Stomach (tissue), 19 donors: ENCODE measurements around the gene PTGS1. TPM values are rescaled to one million over a fixed set of nuclear protein-coding genes. Genes with fewer than 3 reads are reported as not detected.
"Not testable (repeated sequence)": the region's sequence is repeated elsewhere in the genome, so short reads cannot be mapped to it uniquely, and the experiment has no call there.

Experiments
- DNase-seq, 2 donors: peaks; one replicate each; pipeline versions ENCODE4 v3.0.0 to v3.0.0-alpha.2; 2013 to 2019
- H3K27ac ChIP-seq, 5 donors: fragments of 200-600 bp in 4 of 5; sonication (generic) in 4 of 5; one replicate each; pipeline ENCODE4 v1.5.1; 2013 to 2019; ENCODE audit warnings: mild to moderate bottlenecking in 1 of 5, moderate library complexity in 1 of 5
- H3K27me3 ChIP-seq, 3 donors: fragments of 200-600 bp; sonication (generic); one replicate each; pipeline ENCODE4 v1.5.1; 2017 to 2019; ENCODE audit warnings: mixed run types in 1 of 3
- H3K36me3 ChIP-seq, 4 donors: fragments of 200-600 bp; sonication (generic); 1 replicate in 3 of 4; 2 replicates in 1 of 4; pipeline ENCODE4 v1.5.1; 2016 to 2019
- H3K4me1 ChIP-seq, 4 donors: fragments of 200-600 bp; sonication (generic); one replicate each; pipeline ENCODE4 v1.5.1; 2016 to 2019
- H3K4me3 ChIP-seq, 4 donors: fragments of 200-600 bp; sonication (generic) in 3 of 4; one replicate each; pipeline ENCODE4 v1.5.1; 2016 to 2019; ENCODE audit warnings: mild to moderate bottlenecking in 1 of 4
- H3K9me3 ChIP-seq, 4 donors: fragments of 200-600 bp; sonication (generic); one replicate each; pipeline ENCODE4 v1.5.1; 2016 to 2019
- CTCF ChIP-seq, 7 experiments: fragments of 450-650 bp in 4 of 7; fragments of 200-600 bp in 3 of 7; sonication (generic) in 3 of 7; IDR thresholded peaks; one replicate each; pipeline ENCODE4 v1.5.1; 2016 to 2019; ENCODE audit warnings: antibody characterized with exemption in 7 of 7, control low read depth in 2 of 7, mild to moderate bottlenecking in 1 of 7
- EP300 ChIP-seq: sonication (generic); formaldehyde crosslinking; IDR thresholded peaks from one replicate; pipeline ENCODE4 v1.6.1; 2017; ENCODE audit warnings: antibody characterized with exemption
- POLR2A ChIP-seq, 4 donors: fragments of 450-650 bp; IDR thresholded peaks; one replicate each; pipeline ENCODE4 v1.6.1; 2016; ENCODE audit warnings: antibody characterized with exemption in 4 of 4, control low read depth in 2 of 4, mild to moderate bottlenecking in 1 of 4, moderate library complexity in 1 of 4
- POLR2AphosphoS5 ChIP-seq, 3 donors: sonication (generic); formaldehyde crosslinking; IDR thresholded peaks; one replicate each; pipeline ENCODE4 v1.6.1; 2016; ENCODE audit warnings: antibody characterized with exemption in 3 of 3
- WGBS, 5 donors: extraction: QIAGEN DNeasy Blood & Tissue Kit in 3 of 5; methylation state at CpG; one replicate each; pipeline versions ENCODE4 v1.1.5 to v1.1.7; 2013 to 2018; 5-methylcytosine and 5-hydroxymethylcytosine counted together
- intact Hi-C: fragments of 100-400 bp; cut with DNase I; formaldehyde crosslinking; loops from one replicate; pipeline ENCODE4 v1.15.1; 2023; ENCODE audit warnings: low total_unique reads
- long read RNA-seq, 10 donors: transcript quantifications; one replicate each; lab custom pipeline, GENCODE V29; 2026
- polyA plus RNA-seq, 3 donors: library from polyadenylated mRNA; stranded (reverse); fragments of 200-250 nt; gene quantifications; one replicate each; pipeline ENCODE4 v1.2.3, GENCODE V29; 2013
- total RNA-seq, 5 donors: library from RNA; depleted of rRNA; stranded (reverse); fragments of >200 nt; gene quantifications; one replicate each; pipeline versions ENCODE4 v1.1.0 to v1.2.3, GENCODE V29; 2014 to 2016
- donor health status: healthy with polysubstance abuse.
- donor health status: Bipolar disorder and iron deficiency.
- donor health status: healthy.

The PTGS1 gene
- total RNA-seq = 10 to 100 TPM in 2 of 5 donors, 1 to 10 TPM in 3; 6.4 to 49.6 (median 8.1) TPM
- polyA plus RNA-seq = 10 to 100 TPM; 14.8 to 19.4 (median 15.4) TPM
- long read RNA-seq, donor 1 = 0 reads
- long read RNA-seq, donor 2, partial matches to known transcripts = 0 of 1 reads
- long read RNA-seq, donor 2, other reads (novel, unspliced or antisense) = 0 of 1 reads
- long read RNA-seq, donor 3 = 0 reads
- long read RNA-seq, donor 4 = 0 reads
- long read RNA-seq, donor 5 = 0 reads
- long read RNA-seq, donor 6, full-length matches to known transcripts = 3 of 3 reads
- long read RNA-seq, donor 6, partial matches to known transcripts = 0 of 3 reads
- long read RNA-seq, donor 6, other reads (novel, unspliced or antisense) = 0 of 3 reads
- long read RNA-seq, donor 7 = 0 reads
- long read RNA-seq, donor 8 = 0 reads
- long read RNA-seq, donor 9 = 0 reads
- long read RNA-seq, donor 10 = 0 reads

- peak; percentile 68 to 75 for DNase-seq
- 6 to 11% (median 8%) methylated on average over 25 to 39 of the region's 39 CpGs for WGBS, 5 donors
- H3K9me3 ChIP-seq = no peaks in the 10 kb centered on the region
- H3K4me3 ChIP-seq = peak within 1 kb of the TSS; percentile 52 to 58 (median 55)
- H3K27me3 ChIP-seq = peaks cover 0 to 5% (median 0%) of the 10 kb centered on the region in 3 donors
- peak within 1 kb of the TSS; percentile 22 to 79 (median 59) for H3K27ac ChIP-seq
- intact Hi-C loops = no loop called here
- no peak for TF ChIP-seq EP300
- no peak for TF ChIP-seq CTCF (IDR thresholded peaks at IDR 0.05)
- TF ChIP-seq POLR2A (IDR thresholded peaks at IDR 0.05) = no peak
- peak in 1 of 3 donors; percentile 13 for TF ChIP-seq POLR2AphosphoS5 (IDR thresholded peaks at IDR 0.05)
- H3K36me3 ChIP-seq = no peaks in the 10 kb centered on the region
- peaks cover 39 to 65% (median 52%) of the 10 kb centered on the region in 4 donors for H3K4me1 ChIP-seq
These were observed at the start of gene PTGS1 for GRCh38 chr9:122370869-122371755. Gene PTGS1 (plus strand): TSS chr9:122371024. CDS start chr9:122371085, 61 bp downstream.

- Histone ChIP-seq H3K4me1 (peaks cover 0 to 32% (median 18%) of the 10 kb centered on the region in 4 donors), H3K27ac (no peak overlapping the region), H3K4me3 (no peak overlapping the region), H3K27me3 (no peaks in the 10 kb centered on the region), H3K36me3 (peaks cover 15 to 51% (median 35%) of the 10 kb centered on the region in 4 donors), H3K9me3 (no peaks in the 10 kb centered on the region)
- WGBS, 5 donors = 77 to 93% (median 90%) methylated on average over 2 of the region's 2 CpGs
- TF ChIP-seq EP300 = no peak
- TF ChIP-seq POLR2AphosphoS5 (IDR thresholded peaks at IDR 0.05) = no peak
- no peak for TF ChIP-seq CTCF (IDR thresholded peaks at IDR 0.05)
- TF ChIP-seq POLR2A (IDR thresholded peaks at IDR 0.05) = no peak
- intact Hi-C loops = loop anchor here (10.0 kb wide), 1 partner anchor 58 kb away; the partner anchor contains the start of genes MRRF and RBM18
- no peak for DNase-seq
These were observed 48.3 kb upstream of the PTGS1 start for GRCh38 chr9:122322553-122322952.

- not testable (repeated sequence) for H3K27ac ChIP-seq, H3K9me3 ChIP-seq, H3K27me3 ChIP-seq, H3K4me3 ChIP-seq, DNase-seq
- whole genome bisulfite sequencing, 5 donors = 50 to 76% (median 75%) methylated on average over 1 of the region's 1 CpG
- Histone ChIP-seq H3K36me3 (peaks cover 15 to 52% (median 32%) of the 10 kb centered on the region in 4 donors), H3K4me1 (peaks cover 4 to 29% (median 15%) of the 10 kb centered on the region in 4 donors)
- intact Hi-C loops = loop anchor here (10.0 kb wide), 1 partner anchor 60 kb away; the partner anchor contains the start of genes MRRF and RBM18
These were observed 46.2 kb upstream of the PTGS1 start for GRCh38 chr9:122324665-122325064.

GRCh38 chr9:122325124-122325523, 45.7 kb upstream of the PTGS1 start:
- WGBS, 5 donors = 3 to 9% (median 7%) methylated on average over 1 of the region's 1 CpG
- H3K36me3 ChIP-seq = peaks cover 15 to 56% (median 33%) of the 10 kb centered on the region in 4 donors
- no peak for TF ChIP-seq POLR2A (IDR thresholded peaks at IDR 0.05)
- TF ChIP-seq CTCF (IDR thresholded peaks at IDR 0.05) = no peak
- intact Hi-C loops = loop anchor here (10.0 kb wide), 1 partner anchor 60 kb away; the partner anchor contains the start of genes MRRF and RBM18
- peak overlapping the region in 1 of 5 donors; percentile 16 for H3K27ac ChIP-seq
- H3K27me3 ChIP-seq = no peaks in the 10 kb centered on the region
- H3K4me1 ChIP-seq = peaks cover 4 to 27% (median 15%) of the 10 kb centered on the region in 4 donors
- no peaks in the 10 kb centered on the region for H3K9me3 ChIP-seq
- DNase-seq = no peak
- no peak overlapping the region for H3K4me3 ChIP-seq
